Subcutaneous preadipocyte (primary cell): ENCODE measurements around the gene MAML3. TPM values are rescaled to one million over a fixed set of nuclear protein-coding genes. Genes with fewer than 3 reads are reported as not detected.

Experiments
- total RNA-seq: library from RNA; depleted of rRNA; stranded (reverse); fragments of >200 nt; gene quantifications from 2 replicates; pipeline ENCODE4 v1.2.3, GENCODE V29; 2012

The MAML3 gene
- total RNA-seq, result 2.9 and 3.3 TPM in 2 replicates

GRCh38 chr4:140153718-140154571, at the start of gene MAML3:
Gene MAML3, minus strand, starts transcription at chr4:140154184. Its CDS starts 857 bp downstream, at chr4:140153327.

Other genes with a start within 250 kb of the MAML3 start
- 36.2 and 41.5 TPM in 2 replicates for gene SCOC, start 219.5 kb upstream of the MAML3 start, total RNA-seq